ENCODE measurements around the gene ENG.
"Not testable (repeated sequence)": the region's sequence is repeated elsewhere in the genome, so short reads cannot be mapped to it uniquely, and the experiment has no call there.

ENG gene

DNA sequence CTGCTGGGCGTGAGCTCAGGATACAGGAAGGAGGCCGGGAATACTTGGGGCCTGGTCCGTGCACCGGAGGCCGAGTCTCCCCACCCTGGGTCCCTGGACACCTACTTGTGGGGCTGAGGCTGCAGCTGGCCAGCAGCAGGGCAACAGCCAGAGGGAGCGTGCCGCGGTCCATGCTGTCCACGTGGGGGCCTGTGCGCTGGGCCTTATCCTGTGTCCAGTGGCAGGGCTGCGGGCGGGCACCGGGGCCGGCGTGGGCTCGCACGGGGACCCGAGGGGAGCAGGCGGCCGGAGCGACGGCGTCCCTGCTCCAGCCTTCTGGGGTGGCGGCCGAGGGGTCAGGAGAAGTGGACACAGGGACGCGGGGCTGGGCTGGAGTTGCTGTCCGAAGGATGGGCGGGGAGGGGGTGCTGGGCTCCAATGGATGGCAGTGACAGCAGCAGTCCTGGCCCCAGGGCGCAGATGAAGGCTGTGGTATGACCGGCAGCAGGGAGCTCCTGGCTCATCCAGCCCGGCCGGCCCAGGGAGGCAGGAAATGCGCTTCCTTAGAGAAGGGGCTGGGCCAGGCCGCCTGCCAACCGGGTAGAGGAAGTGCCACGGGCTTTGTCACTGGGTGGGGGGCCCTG, at the start of gene ENG:
ENG (minus strand) TSS at position 475 of the 623 bp plus-strand sequence; CDS start at position 172, 303 bp downstream.
- no peak for DNase-seq

DNA sequence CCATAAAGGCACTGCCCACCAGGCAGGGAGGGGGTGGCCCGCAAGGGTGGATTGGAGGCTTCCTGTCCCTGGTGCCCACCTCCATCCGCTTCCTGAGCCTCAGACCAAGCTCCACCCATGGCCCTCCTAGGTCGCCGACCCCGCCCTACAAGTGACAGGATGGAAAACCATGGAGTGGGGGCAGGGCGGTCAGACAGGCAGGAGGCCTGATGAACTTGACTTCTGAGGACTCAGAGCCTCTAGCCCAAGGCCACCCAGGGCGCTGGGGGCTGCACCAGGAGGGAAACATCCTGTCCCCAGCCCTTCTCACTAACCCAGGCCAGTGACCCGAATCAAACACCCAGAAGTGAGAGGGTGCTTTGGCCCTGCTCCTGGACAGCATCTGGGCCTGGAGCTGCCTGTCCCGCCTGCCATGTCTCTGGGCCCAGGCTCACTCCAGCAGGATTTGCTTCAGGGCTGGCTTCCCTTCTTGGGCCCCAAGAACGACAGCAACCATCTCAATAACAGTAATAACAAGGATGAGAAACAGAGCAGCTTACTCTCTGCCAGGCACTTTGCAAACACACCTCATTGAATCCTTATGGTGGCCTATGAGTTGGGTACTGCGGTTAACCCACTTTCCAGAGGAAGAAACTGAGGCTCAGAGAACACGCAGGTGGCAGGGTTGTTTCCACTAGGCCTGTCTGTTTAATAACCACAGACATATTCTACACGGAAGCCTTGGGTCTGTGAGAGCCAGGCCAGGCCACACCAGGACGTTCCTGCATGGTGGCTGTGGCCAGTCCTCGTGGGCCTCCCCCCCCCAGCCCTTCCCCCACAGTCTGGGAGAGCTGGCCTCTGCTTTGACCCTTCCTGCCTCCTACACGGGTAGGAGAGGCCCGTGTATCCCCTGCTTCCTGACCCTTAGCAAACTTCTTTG, 49.4 kb upstream of the ENG start:
- DNase-seq: peak; percentile 74

DNA sequence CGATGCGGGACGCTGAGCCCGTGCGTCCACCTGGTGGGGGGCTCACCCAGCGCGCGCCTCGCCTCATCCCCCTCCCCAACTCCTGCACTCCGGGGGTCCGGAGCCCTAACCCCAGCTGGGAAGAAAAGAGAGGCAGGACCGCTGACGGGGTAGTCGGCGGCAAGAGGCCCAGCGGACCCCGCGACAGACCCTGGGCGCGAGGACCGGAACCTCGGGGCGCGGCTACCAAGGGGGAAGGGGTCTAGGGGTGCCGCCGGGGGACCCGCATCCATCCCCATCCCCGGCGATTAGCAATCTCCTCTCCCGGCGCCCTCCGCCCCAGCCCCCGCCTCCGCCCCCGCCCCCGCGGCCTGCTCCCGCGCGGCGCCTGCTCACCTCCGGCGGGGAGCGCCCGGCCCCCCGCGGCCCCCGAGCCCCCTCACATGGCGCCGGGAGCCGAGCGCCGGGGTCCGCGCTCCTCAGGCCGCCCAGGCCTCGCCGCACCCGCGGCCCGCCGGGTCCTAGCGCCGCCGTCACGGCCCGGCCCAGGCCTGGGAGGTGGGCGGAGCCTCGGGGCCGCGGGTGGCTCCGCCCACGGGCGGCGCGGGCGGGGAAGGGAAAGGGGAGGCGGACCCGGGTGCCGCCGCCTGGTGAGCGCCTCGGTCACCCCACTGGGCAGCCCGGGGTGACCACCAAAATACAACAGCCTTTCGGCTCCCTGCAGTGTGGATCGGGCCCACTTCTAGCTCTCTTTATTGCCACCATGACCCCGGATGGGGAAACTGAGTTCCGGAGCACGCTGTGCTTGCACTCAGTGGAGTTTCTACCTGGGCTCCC, 44.9 kb upstream of the ENG start, which contains the start of gene ST6GALNAC6:
ST6GALNAC6 (minus strand) TSS at position 476 of the 816 bp plus-strand sequence. CDS start 1,622 bp downstream, outside the sequence.
- peak; percentile 77 for DNase-seq

DNA sequence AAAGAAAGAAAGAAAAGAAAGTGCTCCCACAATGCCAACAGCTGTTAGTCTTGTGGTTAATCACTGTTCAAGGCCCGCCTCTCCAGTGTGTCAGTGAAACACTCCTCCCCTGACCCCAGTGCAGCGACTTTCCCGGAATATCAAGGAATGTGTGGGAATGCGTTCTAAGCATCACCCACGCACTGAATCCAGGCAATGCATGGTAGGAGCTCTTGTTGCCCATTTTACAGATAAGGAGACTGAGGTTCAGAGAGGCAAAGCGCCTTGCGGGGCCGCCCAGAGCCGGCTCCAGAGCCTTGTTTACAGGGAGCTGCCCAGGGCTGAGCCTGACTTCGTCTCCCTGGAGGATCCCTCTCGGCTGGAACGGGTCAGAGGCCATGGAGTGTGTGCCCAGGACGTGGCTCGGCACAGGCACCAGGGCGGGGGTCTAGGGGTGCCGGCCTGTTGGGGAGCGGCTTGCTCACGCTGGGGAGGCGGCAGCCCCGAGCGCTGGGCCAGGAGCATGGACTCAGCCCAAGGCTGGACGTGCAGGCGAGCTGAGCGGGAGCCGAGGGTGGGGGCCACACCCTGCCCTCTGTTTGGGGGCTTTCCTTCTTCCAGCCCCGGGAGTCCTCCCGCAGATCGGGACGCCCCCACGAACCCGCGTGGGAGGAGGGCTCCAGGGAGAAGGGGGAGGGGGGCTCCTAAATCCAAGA, 44.1 kb upstream of the ENG start:
- DNase-seq: peak; percentile 26

DNA sequence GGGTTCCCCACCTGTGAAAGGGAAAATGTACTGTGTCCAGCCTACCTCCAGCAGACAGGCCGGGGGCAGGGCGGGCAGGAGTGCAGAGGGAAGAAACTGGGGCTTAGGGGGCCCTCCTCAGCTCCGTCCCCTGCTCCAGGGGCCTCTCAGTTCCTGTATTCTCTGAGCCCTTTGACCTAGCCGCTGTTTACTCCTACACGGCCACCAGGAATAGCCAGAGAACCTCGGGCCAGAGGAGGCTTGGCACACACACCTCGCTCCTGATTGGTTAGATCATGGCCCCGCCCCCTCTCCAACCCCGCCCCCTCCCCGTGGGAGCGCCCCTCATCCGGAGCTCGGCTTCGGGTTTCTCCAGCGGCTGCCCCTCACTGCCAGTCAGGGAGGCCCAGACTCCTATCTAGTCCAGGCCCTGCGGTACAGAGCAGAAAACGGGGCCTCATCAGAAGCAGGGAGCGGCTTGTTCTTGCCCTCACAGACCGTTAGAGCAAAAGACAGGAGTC, 42.8 kb upstream of the ENG start:
- peak; percentile 26 for DNase-seq

DNA sequence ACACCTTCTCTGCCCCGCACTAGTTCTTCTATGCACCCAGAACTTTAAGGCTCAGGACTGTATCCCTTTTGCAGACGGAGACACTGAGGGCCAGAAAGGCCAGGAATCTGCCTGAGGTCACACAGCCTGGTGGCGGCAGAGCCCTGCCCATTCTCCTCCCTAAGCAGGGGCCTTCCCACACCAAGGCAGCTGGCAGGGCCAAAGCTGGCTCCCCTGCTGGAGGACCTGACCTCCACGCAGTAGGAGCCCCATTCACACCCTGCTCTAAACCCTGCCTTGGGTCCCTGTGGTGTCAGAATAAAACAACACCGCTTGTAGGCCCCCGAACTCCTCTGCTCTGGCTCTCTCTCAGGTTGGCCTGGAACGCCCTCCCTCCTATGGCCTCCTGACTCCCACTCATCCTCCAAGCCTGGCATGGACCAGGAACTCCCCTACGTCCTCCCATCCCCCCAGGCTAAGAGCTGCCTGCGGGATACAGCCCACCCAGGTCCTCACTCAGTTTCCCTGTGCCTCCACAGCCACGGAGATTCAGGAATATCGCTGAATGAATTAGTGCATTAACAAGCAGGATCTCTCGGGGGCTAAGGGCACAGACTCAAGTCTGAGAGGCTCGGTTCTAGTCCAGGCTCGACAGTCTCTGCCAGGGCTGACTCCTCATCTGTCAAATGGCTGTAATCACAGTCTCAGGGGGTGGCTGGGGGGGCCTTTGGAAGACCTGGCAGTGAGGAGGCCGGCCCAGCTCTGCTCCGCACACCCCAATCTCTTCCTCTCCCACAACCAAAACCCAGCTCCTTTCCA, 42.1 kb upstream of the ENG start:
- DNase-seq: no peak

DNA sequence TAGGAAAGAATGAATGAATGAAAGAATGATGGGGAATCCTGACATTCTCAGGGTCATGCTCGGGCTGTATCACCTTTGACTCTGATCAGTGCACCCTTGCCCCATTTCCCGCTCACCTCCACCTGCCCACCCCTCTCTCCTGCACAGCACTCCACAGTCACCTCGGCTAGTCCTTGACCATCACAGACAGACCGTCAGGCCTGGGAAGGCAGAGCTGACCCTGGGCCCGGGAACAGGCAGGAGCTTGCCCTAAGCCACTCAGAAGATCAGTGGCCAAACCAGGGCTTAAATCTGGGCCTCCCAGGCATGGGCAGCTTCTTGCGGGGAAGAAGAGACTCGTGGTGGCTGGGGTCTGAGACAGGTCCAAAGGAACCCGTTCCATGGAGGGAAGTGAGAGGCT, 41.4 kb upstream of the ENG start:
- no peak for DNase-seq

DNA sequence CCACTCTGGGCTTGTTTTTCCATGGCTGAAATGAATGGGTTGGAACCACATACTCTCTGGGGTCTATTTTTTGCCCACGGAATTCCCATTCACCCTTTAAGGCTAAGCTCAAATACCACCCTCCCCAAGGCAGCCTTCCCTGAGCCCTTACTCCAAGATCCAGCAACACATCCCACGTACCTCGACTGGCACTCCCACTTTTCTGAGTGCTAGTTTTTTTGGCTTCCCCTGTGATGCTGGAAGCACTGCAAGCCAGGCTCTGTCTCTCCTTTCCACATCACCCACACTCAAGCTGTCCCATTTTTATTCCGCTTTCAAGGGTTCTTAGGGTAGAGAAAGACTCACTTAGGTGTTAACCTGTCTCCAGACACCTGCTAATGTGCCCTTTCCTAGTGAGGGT, 38.9 kb upstream of the ENG start:
- DNase-seq: no peak

DNA sequence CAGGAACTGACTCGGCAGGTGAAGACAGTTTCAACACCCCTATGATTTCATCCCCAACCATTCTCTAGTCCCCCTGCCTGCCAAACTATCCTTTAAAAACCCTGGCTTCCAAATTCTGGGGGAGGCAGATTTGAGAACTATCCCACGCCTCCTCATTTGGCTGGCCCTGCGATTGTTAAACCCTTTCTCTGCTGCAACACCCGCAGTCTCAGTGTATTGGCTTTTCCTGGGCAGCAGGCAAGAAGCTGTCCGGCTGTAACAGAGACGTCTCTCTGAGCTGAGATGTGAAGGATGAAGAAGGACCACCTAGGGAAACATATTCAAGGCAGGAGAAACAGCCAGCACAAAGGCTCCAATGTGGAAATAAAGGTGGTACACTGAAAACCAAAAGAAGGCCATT, 38.4 kb upstream of the ENG start:
- no peak for DNase-seq

DNA sequence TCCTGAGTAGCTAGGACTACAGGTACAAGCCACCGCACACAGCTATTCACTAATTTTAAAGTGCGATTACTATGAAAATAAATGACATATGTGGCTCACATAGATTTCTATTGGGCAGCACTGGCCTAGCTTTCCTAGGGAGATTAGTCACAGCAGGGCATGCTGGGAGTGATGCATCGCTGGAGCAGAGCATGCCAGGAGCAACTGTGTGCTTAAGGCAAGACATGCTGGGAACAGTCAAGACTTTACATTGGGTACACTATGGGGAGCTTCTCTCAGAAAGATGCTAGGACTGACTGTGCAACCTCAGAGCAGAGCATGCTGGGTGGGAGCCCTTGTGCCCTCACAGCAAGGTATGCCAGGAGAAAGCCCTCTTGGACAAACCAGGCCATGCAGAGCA, 35.6 kb upstream of the ENG start:
- no peak for DNase-seq

DNA sequence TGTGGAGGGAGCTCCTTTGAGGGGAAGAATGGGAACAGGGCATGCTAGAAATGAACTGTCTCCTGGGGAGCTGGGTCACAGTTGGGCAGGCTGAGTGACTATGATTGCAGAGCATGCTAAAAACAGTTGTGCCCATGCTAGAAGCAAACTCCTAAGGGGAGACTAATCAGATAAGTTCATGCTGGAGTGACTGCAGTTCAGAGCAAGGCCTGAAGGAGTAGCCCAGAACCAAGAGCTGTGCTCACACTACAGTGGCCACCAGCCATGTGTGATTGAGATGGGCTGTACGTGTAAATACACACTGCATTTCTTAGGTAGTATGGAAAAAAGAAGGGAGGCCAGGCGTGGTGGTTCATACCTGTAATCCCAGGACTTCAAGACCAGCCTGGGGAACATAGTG, 33.3 kb upstream of the ENG start:
- DNase-seq: no peak

DNA sequence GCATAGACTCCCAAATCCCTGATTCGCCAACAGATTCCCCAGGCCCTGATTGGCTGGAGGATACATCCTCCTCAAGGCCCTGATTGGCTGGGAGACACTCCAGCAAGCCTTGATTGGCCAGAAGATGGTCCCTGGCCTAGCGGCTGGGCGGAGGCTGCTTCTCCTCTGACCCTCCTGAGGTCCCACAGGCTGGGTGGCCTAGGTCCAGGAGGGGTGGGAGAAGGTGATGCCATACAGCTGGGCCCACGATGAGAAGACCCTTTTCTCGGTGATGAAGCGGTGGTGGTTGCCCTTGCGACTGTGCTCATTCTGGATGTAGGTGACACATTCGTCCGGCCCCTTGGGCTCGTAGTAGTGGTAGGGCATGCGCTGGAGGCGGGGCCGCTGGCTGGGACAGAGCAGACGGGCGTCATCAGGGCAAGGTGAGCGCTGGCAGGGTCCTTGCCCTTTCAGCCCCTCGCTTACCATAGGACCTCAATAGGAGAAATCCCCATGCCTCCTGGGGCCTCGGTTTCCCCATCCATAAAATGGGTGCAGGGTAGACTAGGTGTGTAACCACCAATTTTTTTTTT, 32.0 kb upstream of the ENG start:
- no peak for DNase-seq

DNA sequence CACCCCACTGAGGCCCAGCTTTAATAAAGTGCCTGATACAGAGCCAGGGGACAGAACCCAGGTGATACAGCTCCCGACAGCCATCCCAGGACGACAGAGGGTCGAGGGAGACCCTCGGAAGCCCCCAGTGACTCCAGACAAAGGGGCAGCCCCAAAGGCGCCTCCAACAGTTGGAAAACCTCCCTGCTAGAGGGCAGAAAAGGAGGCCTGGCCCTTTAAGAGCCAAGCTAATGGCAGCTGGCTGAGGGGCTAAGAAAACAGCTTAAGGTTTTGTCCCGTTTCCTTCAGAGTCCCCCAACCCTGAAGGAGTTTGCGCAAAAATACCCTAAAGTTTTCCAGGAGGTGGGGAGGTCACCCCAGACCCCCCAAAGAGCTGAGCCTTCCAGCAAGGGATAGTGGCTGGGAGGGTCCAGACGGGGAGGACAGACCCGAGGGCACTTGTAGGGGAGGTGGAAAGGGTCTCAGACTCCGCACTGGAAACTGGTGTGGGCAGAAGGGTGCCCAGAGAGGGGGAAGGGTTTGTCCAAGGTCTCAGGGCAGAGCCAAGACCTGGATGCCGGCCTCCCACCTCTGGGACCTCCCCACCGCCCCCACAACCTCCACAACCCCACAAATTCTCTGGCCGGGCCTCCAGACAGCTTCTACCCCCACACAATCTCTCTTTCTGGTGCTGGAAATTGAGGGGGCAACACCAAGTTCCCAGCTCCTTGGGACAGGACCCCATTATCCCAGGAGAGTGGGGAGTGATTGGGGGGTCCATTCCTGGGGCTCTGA, 31.2 kb upstream of the ENG start:
- no peak for DNase-seq

DNA sequence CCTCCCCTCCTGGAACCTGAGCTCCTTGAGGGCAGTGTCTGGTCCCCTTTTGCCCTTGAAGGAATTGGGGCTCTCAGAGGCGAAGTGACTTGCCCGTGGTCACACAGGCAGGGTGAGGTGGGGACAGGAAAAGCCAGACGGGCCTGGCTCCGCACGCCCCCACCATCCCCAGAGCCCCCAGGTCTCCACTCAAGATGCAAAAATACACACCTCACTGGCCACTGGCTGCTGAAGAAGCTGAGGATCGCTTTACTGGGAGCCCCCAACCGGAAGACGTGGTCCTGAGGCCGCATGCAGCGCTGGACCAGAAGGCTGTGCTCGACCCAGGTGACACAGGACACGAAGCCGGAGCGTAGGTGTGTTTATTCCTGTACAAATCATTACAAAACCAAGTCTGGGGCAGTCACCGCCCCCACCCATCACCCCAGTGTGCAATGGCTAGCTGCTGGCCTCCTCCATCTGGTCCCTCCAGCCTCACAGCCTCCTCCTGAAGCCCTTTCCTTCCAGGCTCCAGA, 30.6 kb upstream of the ENG start:
- DNase-seq: no peak

DNA sequence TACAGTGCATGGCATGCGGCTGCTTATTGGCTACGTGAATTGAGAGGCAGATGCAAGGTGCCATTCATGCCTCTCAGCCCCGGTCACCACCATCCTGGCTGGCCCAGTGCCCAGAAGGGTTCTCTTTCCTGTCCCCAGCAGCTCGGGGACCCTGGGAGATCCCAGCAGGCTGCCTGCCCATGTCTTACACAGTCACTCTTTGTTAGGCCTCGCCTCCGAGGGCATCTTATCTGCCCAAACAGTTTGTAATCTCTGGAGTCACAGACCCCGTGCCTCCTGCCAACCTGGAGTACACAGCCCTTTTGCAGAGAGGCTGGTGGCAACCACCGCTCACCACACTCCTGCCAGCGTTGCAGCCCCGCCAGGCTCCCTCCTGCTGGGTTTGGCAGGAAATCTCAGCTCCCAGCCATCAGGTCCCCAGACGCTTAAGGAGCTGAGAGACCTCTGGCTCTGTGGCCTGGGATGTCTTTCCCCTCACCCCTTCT, 30.0 kb upstream of the ENG start:
- no peak for DNase-seq

DNA sequence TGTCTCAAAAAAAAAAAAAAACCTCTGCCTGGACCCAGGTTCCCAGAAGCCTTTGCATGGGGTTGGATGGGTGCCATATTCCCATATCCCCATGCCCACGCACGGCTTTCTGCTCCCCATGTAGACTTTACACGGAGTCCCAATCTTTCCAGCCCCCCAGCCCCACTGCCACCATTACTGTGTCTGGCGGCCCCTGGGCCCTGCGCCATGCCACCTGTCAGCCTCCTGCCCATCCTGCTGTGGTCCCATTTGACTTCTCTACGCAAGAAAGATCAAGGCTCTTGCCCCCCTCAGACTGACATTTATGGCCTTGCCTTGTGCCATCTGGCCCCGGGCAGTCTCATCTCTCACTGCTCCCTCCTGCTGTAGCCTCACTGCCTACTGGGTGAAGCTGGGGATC, 29.5 kb upstream of the ENG start:
- no peak for DNase-seq

DNA sequence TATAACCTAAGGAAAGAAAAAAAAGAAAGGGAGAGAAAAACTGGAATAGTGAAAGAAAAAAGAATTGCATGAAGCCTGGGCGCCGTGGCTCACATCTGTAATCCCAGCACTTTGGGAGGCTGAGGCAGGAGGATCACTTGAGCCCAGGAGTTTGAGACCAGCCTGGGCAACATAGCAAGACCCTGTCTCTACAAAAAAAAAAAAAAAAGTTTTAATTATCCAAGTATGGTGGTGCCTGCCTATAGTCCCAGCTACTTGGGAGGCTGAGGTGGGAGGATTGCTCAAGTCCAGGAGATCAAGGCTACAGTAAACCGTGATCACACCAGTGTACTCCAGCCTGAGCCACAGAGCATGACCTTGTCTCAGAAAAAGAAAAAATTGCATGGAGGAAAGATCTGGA, 27.3 kb upstream of the ENG start:
- not testable (repeated sequence) for DNase-seq

DNA sequence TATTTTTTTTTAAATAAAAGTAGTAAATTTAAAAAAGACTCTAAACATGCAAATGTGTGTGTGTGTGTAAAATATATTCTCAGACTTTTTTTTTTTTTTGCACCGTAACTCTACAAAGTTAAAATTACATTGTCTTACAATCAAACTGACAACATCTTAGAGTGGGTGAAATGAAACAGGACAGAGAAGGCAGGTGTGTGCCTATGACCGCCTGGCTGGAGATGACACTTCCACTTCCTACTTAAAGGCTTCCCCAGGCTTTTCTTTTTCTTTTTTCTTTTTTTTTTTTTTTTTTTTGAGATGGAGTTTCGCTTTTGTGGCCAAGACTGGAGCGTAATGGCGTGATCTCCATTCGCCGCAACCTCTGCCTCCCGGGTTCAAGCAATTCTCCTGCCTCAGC, 25.7 kb upstream of the ENG start:
- DNase-seq: no peak

DNA sequence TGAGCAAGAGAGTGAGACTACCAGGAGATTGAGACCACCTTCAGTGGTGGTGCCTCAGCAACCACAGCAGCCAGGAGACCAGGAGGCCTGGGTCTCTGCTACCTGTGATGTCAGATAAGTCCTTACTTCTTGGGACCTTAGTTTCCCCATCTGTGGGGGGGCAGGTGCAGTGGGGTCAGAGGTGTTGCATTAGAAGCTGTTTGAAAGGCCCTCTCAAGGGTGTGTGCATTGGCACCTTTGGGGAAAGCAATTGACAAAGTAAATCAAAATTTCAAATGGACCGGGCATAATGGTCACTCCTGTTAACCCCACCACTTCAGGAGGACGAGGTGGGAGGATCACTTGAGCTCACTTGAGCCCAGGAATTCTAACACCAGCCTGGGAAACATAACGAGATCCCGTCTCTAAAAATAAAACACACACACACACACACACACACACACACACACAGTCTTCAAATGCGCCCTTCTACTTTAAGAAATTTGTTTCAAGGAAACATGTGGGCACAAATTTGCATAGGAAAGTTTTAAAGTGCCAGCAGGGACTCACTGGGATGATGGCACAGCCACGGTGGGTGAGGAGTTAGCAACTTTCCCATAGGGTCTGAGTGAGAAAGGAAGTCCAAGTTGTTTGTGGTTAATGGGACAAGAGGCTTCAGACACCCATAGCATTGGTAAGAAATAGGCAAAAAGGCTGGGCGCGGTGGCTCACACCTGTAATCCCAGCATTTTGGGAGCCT, 24.4 kb upstream of the ENG start:
- DNase-seq: no peak

All from activated naive CD4-positive, alpha-beta T cell treated with Interleukin-2 at 50 U/mL for 16 hours (primary cell).